Activated CD8-positive, alpha-beta T cell treated with anti-CD3 and anti-CD28 coated beads for 36 hours (primary cell): ENCODE measurements around the gene PLAAT4. TPM values are rescaled to one million over a fixed set of nuclear protein-coding genes. Genes with fewer than 3 reads are reported as not detected.
A peak's percentile ranks its signal among the peaks of the same experiment; 100 is the strongest.

Source experiments
- ATAC-seq: fragments of 200-7000 bp; cut with Tn5 transposase; one replicate; pipeline ENCODE4 v1.10.0; 2021; ENCODE audit warnings: mild to moderate bottlenecking, moderate library complexity
- CTCF ChIA-PET: fragments of 350-600 bp; sonication (Branson Sonifier 250); formaldehyde crosslinking; loops from one replicate; lab custom pipeline; 2021; ENCODE audit warnings: antibody characterized with exemption; lab: Charles Lee
- POLR2A ChIA-PET: fragments of 350-600 bp; sonication (Branson Sonifier 250); formaldehyde crosslinking; loops from one replicate; lab custom pipeline; 2021; ENCODE audit warnings: antibody characterized with exemption; lab: Charles Lee
- DNase-seq: peaks from one replicate; pipeline ENCODE4 v3.0.0-alpha.2; 2020
- H3K27ac Mint-ChIP-seq: one replicate; pipeline ENCODE4 v1.8.0; 2021; ENCODE audit warnings: mild to moderate bottlenecking, mixed read lengths
- H3K27me3 Mint-ChIP-seq: one replicate; pipeline ENCODE4 v1.8.0; 2021; ENCODE audit warnings: mixed read lengths
- H3K36me3 Mint-ChIP-seq: one replicate; pipeline ENCODE4 v1.8.0; 2021; ENCODE audit warnings: low read depth, mixed read lengths
- H3K4me1 Mint-ChIP-seq: one replicate; pipeline ENCODE4 v1.8.0; 2021; ENCODE audit warnings: low read depth, mixed read lengths
- H3K4me3 Mint-ChIP-seq: one replicate; pipeline ENCODE4 v1.8.0; 2021; ENCODE audit warnings: mild to moderate bottlenecking, moderate library complexity, mixed read lengths
- H3K9me3 Mint-ChIP-seq: one replicate; pipeline ENCODE4 v1.8.0; 2021; ENCODE audit warnings: mixed read lengths
- intact Hi-C: fragments of 100-400 bp; cut with micrococcal nuclease; formaldehyde crosslinking; loops from one replicate; pipeline ENCODE4 v1.10.0; 2022
- total RNA-seq, 2 experiments: library from RNA; stranded (reverse); gene quantifications; one replicate each; pipeline ENCODE4 v1.2.3, GENCODE V29; 2021
- TF ChIP-seq, protein P1 (sequence below): fragments of 200-600 bp; IDR thresholded peaks from one replicate; pipeline ENCODE4 v1.8.0; 2022; ENCODE audit warnings: antibody characterized with exemption, mild to moderate bottlenecking

Gene PLAAT4, protein sequence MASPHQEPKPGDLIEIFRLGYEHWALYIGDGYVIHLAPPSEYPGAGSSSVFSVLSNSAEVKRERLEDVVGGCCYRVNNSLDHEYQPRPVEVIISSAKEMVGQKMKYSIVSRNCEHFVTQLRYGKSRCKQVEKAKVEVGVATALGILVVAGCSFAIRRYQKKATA
- 10 to 100 TPM; 24.1 to 26.2 TPM for total RNA-seq

GRCh38 chr11:63536669-63537292 is at the start of gene PLAAT4:
Gene PLAAT4 (plus strand): TSS chr11:63536808. CDS start chr11:63536869, 61 bp downstream.
- no peak for DNase-seq
- peak within 1 kb of the TSS; percentile 80 for H3K4me3 Mint-ChIP-seq
- peak; percentile 46 for ATAC-seq
- H3K36me3 Mint-ChIP-seq, result no peaks in the 10 kb centered on the region
- H3K4me1 Mint-ChIP-seq, result peaks cover 76% of the 10 kb centered on the region
- no peaks in the 10 kb centered on the region for H3K9me3 Mint-ChIP-seq
- H3K27ac Mint-ChIP-seq, result peak within 1 kb of the TSS; percentile 87
- intact Hi-C loops, result no loop called here
- TF ChIP-seq, protein P1, sequence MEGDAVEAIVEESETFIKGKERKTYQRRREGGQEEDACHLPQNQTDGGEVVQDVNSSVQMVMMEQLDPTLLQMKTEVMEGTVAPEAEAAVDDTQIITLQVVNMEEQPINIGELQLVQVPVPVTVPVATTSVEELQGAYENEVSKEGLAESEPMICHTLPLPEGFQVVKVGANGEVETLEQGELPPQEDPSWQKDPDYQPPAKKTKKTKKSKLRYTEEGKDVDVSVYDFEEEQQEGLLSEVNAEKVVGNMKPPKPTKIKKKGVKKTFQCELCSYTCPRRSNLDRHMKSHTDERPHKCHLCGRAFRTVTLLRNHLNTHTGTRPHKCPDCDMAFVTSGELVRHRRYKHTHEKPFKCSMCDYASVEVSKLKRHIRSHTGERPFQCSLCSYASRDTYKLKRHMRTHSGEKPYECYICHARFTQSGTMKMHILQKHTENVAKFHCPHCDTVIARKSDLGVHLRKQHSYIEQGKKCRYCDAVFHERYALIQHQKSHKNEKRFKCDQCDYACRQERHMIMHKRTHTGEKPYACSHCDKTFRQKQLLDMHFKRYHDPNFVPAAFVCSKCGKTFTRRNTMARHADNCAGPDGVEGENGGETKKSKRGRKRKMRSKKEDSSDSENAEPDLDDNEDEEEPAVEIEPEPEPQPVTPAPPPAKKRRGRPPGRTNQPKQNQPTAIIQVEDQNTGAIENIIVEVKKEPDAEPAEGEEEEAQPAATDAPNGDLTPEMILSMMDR, result no peak
- ChIA-PET CTCF (interaction anchor here (1.2 to 2.9 kb wide), 7 partner anchors 9 to 202 kb away, joined by 4 to 7 read pairs (median 7); partner anchors contain the start of gene PLAAT2), POLR2A (interaction anchor here (0.6 to 6.4 kb wide), 8 partner anchors 9 to 1720 kb away, joined by 3 to 107 read pairs (median 8); partner anchors contain the start of genes ATL3 and PLAAT2)
- H3K27me3 Mint-ChIP-seq, result no peaks in the 10 kb centered on the region

GRCh38 chr11:63488789-63489188 is 47.8 kb upstream of the PLAAT4 start:
- H3K9me3 Mint-ChIP-seq, result peaks cover 18% of the 10 kb centered on the region
- intact Hi-C loops, result no loop called here
- POLR2A ChIA-PET, result no interaction called here
- TF ChIP-seq, protein P1, result no peak
- H3K4me3 Mint-ChIP-seq, result no peak overlapping the region
- no peak for DNase-seq
- no peaks in the 10 kb centered on the region for H3K36me3 Mint-ChIP-seq
- CTCF ChIA-PET, result interaction anchor here (0.8 to 5.3 kb wide), 2 partner anchors 9 to 444 kb away, joined by 3 to 47 read pairs; no protein-coding TSS in a partner anchor
- H3K27ac Mint-ChIP-seq, result no peak overlapping the region
- H3K4me1 Mint-ChIP-seq, result peaks cover 9% of the 10 kb centered on the region
- ATAC-seq, result no peak
- peaks cover 15% of the 10 kb centered on the region for H3K27me3 Mint-ChIP-seq

- Mint-ChIP-seq H3K27ac (no peak overlapping the region), H3K4me1 (peaks cover 9% of the 10 kb centered on the region), H3K4me3 (no peak overlapping the region), H3K27me3 (peaks cover 20% of the 10 kb centered on the region), H3K36me3 (no peaks in the 10 kb centered on the region), H3K9me3 (peaks cover 14% of the 10 kb centered on the region)
- TF ChIP-seq, protein P1, result no peak
- intact Hi-C loops, result no loop called here
- DNase-seq, result no peak
- ChIA-PET POLR2A (interaction anchor here (1.0 kb wide), 1 partner anchor 205 kb away, joined by 6 read pairs; no protein-coding TSS in a partner anchor), CTCF (interaction anchor here (0.9 to 5.3 kb wide), 2 partner anchors 10 to 149 kb away, joined by 3 to 47 read pairs; no protein-coding TSS in a partner anchor)
- ATAC-seq, result no peak
Measured at GRCh38 chr11:63489879-63490278, 46.7 kb upstream of the PLAAT4 start.

DNA sequence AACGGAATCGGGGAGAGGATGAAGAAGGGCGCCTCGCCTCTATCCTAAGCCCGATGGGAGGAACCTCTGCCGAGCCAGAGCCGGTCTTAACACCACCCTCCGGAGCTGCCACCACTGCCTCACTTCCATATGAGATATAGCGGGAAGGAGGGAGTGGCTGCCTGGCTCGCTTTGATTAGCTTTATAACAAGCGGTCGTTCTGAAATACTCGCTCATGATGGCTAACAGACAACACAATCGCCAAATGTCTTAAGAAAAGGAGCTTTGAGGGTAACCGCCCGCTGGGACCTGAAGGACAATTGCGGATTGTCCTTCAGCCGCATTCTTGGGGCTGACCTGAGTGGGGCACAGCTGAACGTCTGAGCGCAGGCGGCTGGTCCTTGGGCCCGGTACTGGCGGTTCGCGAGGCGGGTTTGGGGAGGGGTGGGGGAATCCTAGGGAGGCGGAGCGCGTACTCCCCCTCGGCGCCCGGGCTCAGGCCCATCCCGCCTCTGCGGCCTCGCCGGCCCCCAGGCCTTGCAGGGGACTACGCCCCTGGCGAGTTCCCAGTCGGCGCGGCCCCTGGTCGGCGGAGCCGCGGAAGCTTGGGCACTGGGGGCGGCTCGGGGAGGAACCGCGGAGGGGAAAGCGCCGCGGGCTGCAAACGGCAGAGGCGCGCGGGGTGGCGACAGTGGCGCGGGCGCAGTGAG is 45.9 kb upstream of the PLAAT4 start, which contains the start of gene PLAAT5:
TSS of gene PLAAT5 (minus strand) at position 617 of the 689 bp plus-strand sequence. CDS start at position 484, 133 bp downstream.
- DNase-seq, result peak; percentile 21
- peaks cover 20% of the 10 kb centered on the region for H3K27me3 Mint-ChIP-seq
- TF ChIP-seq, protein P1, result no peak
- peak; percentile 56 for ATAC-seq
- ChIA-PET POLR2A (interaction anchor here (1.0 kb wide), 1 partner anchor 204 kb away, joined by 6 read pairs; no protein-coding TSS in a partner anchor), CTCF (interaction anchor here (0.9 to 5.3 kb wide), 5 partner anchors 11 to 248 kb away, joined by 3 to 47 read pairs (median 3); no protein-coding TSS in a partner anchor)
- intact Hi-C loops, result no loop called here
- no peaks in the 10 kb centered on the region for H3K36me3 Mint-ChIP-seq
- H3K27ac Mint-ChIP-seq, result no peak within 1 kb of the TSS
- H3K9me3 Mint-ChIP-seq, result peaks cover 6% of the 10 kb centered on the region
- peak within 1 kb of the TSS; percentile 74 for H3K4me3 Mint-ChIP-seq
- H3K4me1 Mint-ChIP-seq, result peaks cover 9% of the 10 kb centered on the region
